K562 (cell line): Measurements from ENCODE around the gene FKBP7. TPM values are rescaled to one million over a fixed set of nuclear protein-coding genes. Genes with fewer than 3 reads are reported as not detected.
A peak's percentile ranks its signal among the peaks of the same experiment; 100 is the strongest.

Experiments used
- EHMT2 ChIP-seq: fragments of 450-650 bp; IDR thresholded peaks from 2 replicates; pipeline ENCODE4 v1.6.1; 2018; ENCODE audit warnings: antibody characterized with exemption
- MAFF ChIP-seq: IDR thresholded peaks from 2 replicates; pipeline ENCODE4 v1.6.1; 2012; ENCODE audit warnings: low read length, improper control_type of control experiment
- PHB2 ChIP-seq: fragments of 450-650 bp; IDR thresholded peaks from 2 replicates; pipeline ENCODE4 v1.6.1; 2017; ENCODE audit warnings: low read depth
- ZNF830 ChIP-seq: fragments of 250-450 bp; sonication (Bioruptor Pico); IDR thresholded peaks from 2 replicates; pipeline ENCODE4 v1.5.0; 2021; ENCODE audit warnings: mild to moderate bottlenecking
- polyA plus RNA-seq, 8 experiments: library from polyadenylated mRNA; depleted of rRNA in 4 of 8; stranded (reverse) in 5 of 8; unstranded in 3 of 8; fragments of >200 nt; fragmentation: Nextera tagmentation in 2 of 8; fragmentation: Illumina TruSeq in 1 of 8; extraction: Ambion mirVana in 2 of 8; extraction: Trizol in 1 of 8; gene quantifications; 2 replicates each; pipeline versions ENCODE4 v1.2.1 to v1.2.3, GENCODE V29; 2011 to 2014; ENCODE audit warnings: inconsistent platforms in 1 of 8, missing spikeins in 1 of 8
- total RNA-seq, 7 experiments: library from RNA; depleted of rRNA in 6 of 7; stranded (reverse); fragments of >200 nt in 6 of 7; fragmentation: Illumina TruSeq in 2 of 7; extraction: Trizol in 2 of 7; gene quantifications; 2 replicates each; pipeline versions ENCODE4 v1.2.1 to v1.2.3, GENCODE V29; 2011 to 2021; ENCODE audit warnings: low replicate concordance in 1 of 7
- TF ChIP-seq, protein P1 (sequence below), 2 experiments: fragments of 200-800 bp in 1 of 2; sonication (Bioruptor generic) in 1 of 2; sonication (generic) in 1 of 2; formaldehyde crosslinking in 1 of 2; IDR thresholded peaks in 1 of 2; conservative IDR thresholded peaks in 1 of 2; 2 replicates each; pipeline versions ENCODE4 v1.5.0 to v1.6.1; 2016 to 2020; ENCODE audit warnings: missing compliant biosample characterization in 1 of 2, missing genetic modification characterization in 1 of 2, missing genetic modification reagents in 1 of 2
- TF ChIP-seq, protein P2 (sequence below), 2 experiments: IDR thresholded peaks in 1 of 2; conservative IDR thresholded peaks in 1 of 2; 2 replicates each; pipeline ENCODE4 v1.6.1; 2016; ENCODE audit warnings: low read depth in 2 of 2, mild to moderate bottlenecking in 1 of 2, missing compliant biosample characterization in 1 of 2, missing genetic modification characterization in 1 of 2, moderate library complexity in 1 of 2

The FKBP7 gene
- total and polyA plus RNA-seq, 9 of the 15 experiments (the other 6 are each of a cell fraction or from before 2014, with no cell fraction given) = 6.1 to 23.2 (median 19.0) TPM

DNA sequence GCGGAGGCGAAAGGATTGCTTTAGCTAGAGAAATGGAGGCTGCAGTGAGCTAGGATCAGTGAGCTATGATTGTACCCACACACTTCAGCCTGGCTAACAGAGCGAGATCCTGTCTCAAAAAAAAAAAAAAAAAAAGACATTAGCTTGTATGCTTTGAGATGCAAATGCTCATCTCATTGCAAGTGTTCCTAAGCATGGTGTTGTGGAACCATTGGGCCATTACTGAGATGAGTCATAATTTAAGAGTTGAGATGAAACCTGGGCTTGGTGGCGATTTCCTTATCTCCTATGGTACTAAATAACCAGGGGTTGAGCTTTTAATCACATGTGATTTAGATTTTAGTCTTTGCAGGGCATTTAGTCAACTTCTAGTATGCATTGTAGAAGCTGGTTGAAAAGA is 4.0 kb upstream of the FKBP7 start (continued):
- TF ChIP-seq, protein P1, sequence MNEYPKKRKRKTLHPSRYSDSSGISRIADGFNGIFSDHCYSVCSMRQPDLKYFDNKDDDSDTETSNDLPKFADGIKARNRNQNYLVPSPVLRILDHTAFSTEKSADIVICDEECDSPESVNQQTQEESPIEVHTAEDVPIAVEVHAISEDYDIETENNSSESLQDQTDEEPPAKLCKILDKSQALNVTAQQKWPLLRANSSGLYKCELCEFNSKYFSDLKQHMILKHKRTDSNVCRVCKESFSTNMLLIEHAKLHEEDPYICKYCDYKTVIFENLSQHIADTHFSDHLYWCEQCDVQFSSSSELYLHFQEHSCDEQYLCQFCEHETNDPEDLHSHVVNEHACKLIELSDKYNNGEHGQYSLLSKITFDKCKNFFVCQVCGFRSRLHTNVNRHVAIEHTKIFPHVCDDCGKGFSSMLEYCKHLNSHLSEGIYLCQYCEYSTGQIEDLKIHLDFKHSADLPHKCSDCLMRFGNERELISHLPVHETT (CRISPR knock-in tag; conservative IDR thresholded peaks at IDR 0.05 in 1 of 2, IDR thresholded peaks at IDR 0.05 in 1 of 2) = no peak
- TF ChIP-seq MAFF (no peak), ZNF830 (CRISPR knock-in tag) (no peak), PHB2 (no peak), EHMT2 (peak; percentile 64; the same call in 1 of the 2 replicates)
- TF ChIP-seq, protein P2, sequence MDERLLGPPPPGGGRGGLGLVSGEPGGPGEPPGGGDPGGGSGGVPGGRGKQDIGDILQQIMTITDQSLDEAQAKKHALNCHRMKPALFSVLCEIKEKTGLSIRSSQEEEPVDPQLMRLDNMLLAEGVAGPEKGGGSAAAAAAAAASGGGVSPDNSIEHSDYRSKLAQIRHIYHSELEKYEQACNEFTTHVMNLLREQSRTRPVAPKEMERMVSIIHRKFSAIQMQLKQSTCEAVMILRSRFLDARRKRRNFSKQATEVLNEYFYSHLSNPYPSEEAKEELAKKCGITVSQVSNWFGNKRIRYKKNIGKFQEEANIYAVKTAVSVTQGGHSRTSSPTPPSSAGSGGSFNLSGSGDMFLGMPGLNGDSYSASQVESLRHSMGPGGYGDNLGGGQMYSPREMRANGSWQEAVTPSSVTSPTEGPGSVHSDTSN (CRISPR knock-in tag; IDR thresholded peaks at IDR 0.05; ENCODE audit: low read depth) = no peak
- TF ChIP-seq, protein P2 (tag; conservative IDR thresholded peaks at IDR 0.05; ENCODE audit: low read depth) = peak; percentile 33; the same call in 1 of the 2 replicates
